ENCODE results near the gene WWOX. TPM values are rescaled to one million over a fixed set of nuclear protein-coding genes. Genes with fewer than 3 reads are reported as not detected.

Gene WWOX
- total and polyA plus RNA-seq, 7 donors: 7.1 to 46.8 (median 16.1) TPM

GRCh38 chr16:78538292-78538691 is 438.8 kb downstream of the WWOX start:
- TF ChIP-seq POLR2A (IDR thresholded peaks at IDR 0.05) (no peak), POLR2AphosphoS5 (IDR thresholded peaks at IDR 0.05) (no peak), EP300 (IDR thresholded peaks at IDR 0.05) (no peak), CTCF (IDR thresholded peaks at IDR 0.05) (no peak)
- no peaks in the 10 kb centered on the region for H3K9me3 ChIP-seq
- H3K4me1 ChIP-seq: no peaks in the 10 kb centered on the region
- 81 to 82% methylated on average over 9 of the region's 9 CpGs for WGBS, 2 donors
- no peak for DNase-seq
- no peak overlapping the region for H3K4me3 ChIP-seq
- intact Hi-C loops (cut with DNase I): no loop called here
- no peaks in the 10 kb centered on the region for H3K36me3 ChIP-seq
- no peaks in the 10 kb centered on the region for H3K27me3 ChIP-seq
- H3K27ac ChIP-seq: no peak overlapping the region

GRCh38 chr16:78538919-78539318 is 439.5 kb downstream of the WWOX start:
- 89 to 96% methylated on average over 3 of the region's 3 CpGs for WGBS, 2 donors
- Histone ChIP-seq H3K27me3 (no peaks in the 10 kb centered on the region), H3K4me1 (no peaks in the 10 kb centered on the region), H3K9me3 (no peaks in the 10 kb centered on the region), H3K36me3 (no peaks in the 10 kb centered on the region), H3K4me3 (no peak overlapping the region), H3K27ac (no peak overlapping the region)
- TF ChIP-seq POLR2AphosphoS5 (IDR thresholded peaks at IDR 0.05) (no peak), CTCF (IDR thresholded peaks at IDR 0.05) (no peak), EP300 (IDR thresholded peaks at IDR 0.05) (no peak)
- DNase-seq: no peak
- intact Hi-C loops (cut with DNase I): no loop called here

GRCh38 chr16:78542419-78542818 is 443.0 kb downstream of the WWOX start:
- no peak for DNase-seq
- intact Hi-C loops (cut with DNase I): no loop called here
- Histone ChIP-seq H3K36me3 (no peaks in the 10 kb centered on the region), H3K4me3 (no peak overlapping the region), H3K27ac (no peak overlapping the region), H3K4me1 (no peaks in the 10 kb centered on the region), H3K9me3 (no peaks in the 10 kb centered on the region), H3K27me3 (no peaks in the 10 kb centered on the region)
- 95% methylated on average over 7 of the region's 7 CpGs for WGBS, 2 donors
- TF ChIP-seq EP300 (IDR thresholded peaks at IDR 0.05) (no peak), POLR2AphosphoS5 (IDR thresholded peaks at IDR 0.05) (no peak)

GRCh38 chr16:78543023-78543422 is 443.6 kb downstream of the WWOX start:
- H3K9me3 ChIP-seq: no peaks in the 10 kb centered on the region
- no peak overlapping the region for H3K27ac ChIP-seq
- no peaks in the 10 kb centered on the region for H3K4me1 ChIP-seq
- H3K36me3 ChIP-seq: no peaks in the 10 kb centered on the region
- intact Hi-C loops (cut with DNase I): no loop called here
- DNase-seq: no peak
- no peak overlapping the region for H3K4me3 ChIP-seq
- no peak for TF ChIP-seq CTCF (IDR thresholded peaks at IDR 0.05)
- no peak for TF ChIP-seq POLR2AphosphoS5 (IDR thresholded peaks at IDR 0.05)
- TF ChIP-seq POLR2A (IDR thresholded peaks at IDR 0.05): no peak
- no peak for TF ChIP-seq EP300 (IDR thresholded peaks at IDR 0.05)
- no peaks in the 10 kb centered on the region for H3K27me3 ChIP-seq
- WGBS, 2 donors: 56 to 77% methylated on average over 7 of the region's 7 CpGs

GRCh38 chr16:78549366-78549765 is 449.9 kb downstream of the WWOX start:
- 86 to 90% methylated on average over 6 of the region's 6 CpGs for WGBS, 2 donors
- H3K27ac ChIP-seq: no peak overlapping the region
- TF ChIP-seq EP300 (IDR thresholded peaks at IDR 0.05) (no peak), POLR2AphosphoS5 (IDR thresholded peaks at IDR 0.05) (no peak), POLR2A (IDR thresholded peaks at IDR 0.05) (no peak)
- DNase-seq: no peak
- no peaks in the 10 kb centered on the region for H3K36me3 ChIP-seq
- H3K4me3 ChIP-seq: no peak overlapping the region
- H3K9me3 ChIP-seq: no peaks in the 10 kb centered on the region
- intact Hi-C loops (cut with DNase I): no loop called here
- no peaks in the 10 kb centered on the region for H3K4me1 ChIP-seq
- H3K27me3 ChIP-seq: no peaks in the 10 kb centered on the region

GRCh38 chr16:78551487-78552085 is 452.1 kb downstream of the WWOX start:
- Histone ChIP-seq H3K36me3 (no peaks in the 10 kb centered on the region), H3K27ac (no peak overlapping the region), H3K4me1 (no peaks in the 10 kb centered on the region), H3K27me3 (no peaks in the 10 kb centered on the region), H3K9me3 (no peaks in the 10 kb centered on the region), H3K4me3 (no peak overlapping the region)
- no peak for DNase-seq
- intact Hi-C loops (cut with DNase I): no loop called here
- TF ChIP-seq CTCF (IDR thresholded peaks at IDR 0.05) (no peak), POLR2A (IDR thresholded peaks at IDR 0.05) (no peak), EP300 (IDR thresholded peaks at IDR 0.05) (no peak), POLR2AphosphoS5 (IDR thresholded peaks at IDR 0.05) (no peak)
- WGBS, 2 donors: 22 to 48% methylated on average over 12 of the region's 12 CpGs
